B cell (primary cell): ENCODE data around the gene COL28A1. TPM values are rescaled to one million over a fixed set of nuclear protein-coding genes. Genes with fewer than 3 reads are reported as not detected.
"Not testable (repeated sequence)": the region's sequence is repeated elsewhere in the genome, so short reads cannot be mapped to it uniquely, and the experiment has no call there.

Source experiments
- ATAC-seq: fragments of 200-7000 bp; cut with Tn5 transposase; one replicate; pipeline ENCODE4 v1.10.0; 2021; ENCODE audit warnings: low read depth, mild to moderate bottlenecking, moderate number of reproducible peaks, moderate library complexity
- CTCF ChIA-PET: fragments of 350-600 bp; sonication (Branson Sonifier 250); formaldehyde crosslinking; loops from one replicate; lab custom pipeline; 2021; ENCODE audit warnings: antibody characterized with exemption, inconsistent platforms; lab: Charles Lee
- POLR2A ChIA-PET: fragments of 350-600 bp; sonication (Branson Sonifier 250); formaldehyde crosslinking; loops from one replicate; lab custom pipeline; 2021; ENCODE audit warnings: antibody characterized with exemption; lab: Charles Lee
- DNase-seq: peaks from one replicate; pipeline ENCODE4 v3.0.0; 2013
- H2AFZ ChIP-seq: 2 replicates; pipeline ENCODE4 v1.6.1; 2012; ENCODE audit warnings: mild to moderate bottlenecking, low read depth, low read length; ENCODE audit not compliant: insufficient read depth, poor library complexity, severe bottlenecking
- H3K27ac ChIP-seq, 2 donors: 1 replicate in 1 of 2; 2 replicates in 1 of 2; pipeline ENCODE4 v1.5.1; 2012 to 2013; ENCODE audit warnings: low read length in 2 of 2, mild to moderate bottlenecking in 2 of 2, moderate library complexity in 1 of 2
- H3K27me3 ChIP-seq, 4 experiments: fragments of 200-600 bp in 1 of 4; sonication (generic) in 1 of 4; replicated peaks in 1 of 4; 1 replicate in 2 of 4; 2 replicates in 2 of 4; pipeline versions ENCODE4 v1.6.1 to v1.7.0; 2013 to 2016; ENCODE audit warnings: low read length in 3 of 4, mild to moderate bottlenecking in 2 of 4, mixed read lengths in 1 of 4, moderate library complexity in 1 of 4; ENCODE audit not compliant: insufficient read depth in 4 of 4, control insufficient read depth in 3 of 4; ENCODE audit errors: control extremely low read depth in 1 of 4
- H3K36me3 ChIP-seq, 2 experiments: replicated peaks in 1 of 2; 1 replicate in 1 of 2; 2 replicates in 1 of 2; pipeline versions ENCODE4 v1.6.1 to v1.7.1; 2013; ENCODE audit warnings: low read length in 1 of 2; ENCODE audit not compliant: insufficient read depth in 2 of 2, control insufficient read depth in 1 of 2; ENCODE audit errors: control extremely low read depth in 1 of 2, extremely low read depth in 1 of 2
- H3K4me1 ChIP-seq, 2 donors: fragments of 200-600 bp in 1 of 2; sonication (generic) in 1 of 2; 1 replicate in 1 of 2; 2 replicates in 1 of 2; pipeline versions ENCODE4 v1.5.1 to v1.6.1; 2013 to 2017; ENCODE audit warnings: low read length in 2 of 2; ENCODE audit not compliant: control insufficient read depth in 2 of 2, insufficient read depth in 2 of 2
- H3K4me2 ChIP-seq: replicated peaks from 2 replicates; pipeline ENCODE3; 2012; ENCODE audit warnings: mild to moderate bottlenecking, low read depth, low read length; ENCODE audit not compliant: poor library complexity, severe bottlenecking
- H3K4me3 ChIP-seq, 5 experiments: fragments of 200-600 bp in 1 of 5; sonication (generic) in 1 of 5; 1 replicate in 3 of 5; 2 replicates in 2 of 5; pipeline versions ENCODE4 v1.5.1 to v1.7.0; 2011 to 2016; ENCODE audit warnings: low read length in 4 of 5, mild to moderate bottlenecking in 4 of 5, low read depth in 2 of 5, control low read depth in 1 of 5, moderate library complexity in 1 of 5; ENCODE audit not compliant: insufficient read depth in 1 of 5; ENCODE audit errors: control extremely low read depth in 1 of 5, extremely low read depth in 1 of 5
- H3K79me2 ChIP-seq: fragments of 200-600 bp; sonication (generic); one replicate; pipeline ENCODE4 v1.6.0; 2016; ENCODE audit warnings: low read length; ENCODE audit not compliant: control insufficient read depth, insufficient read depth
- H3K9ac ChIP-seq: fragments of 200-600 bp; sonication (generic); 2 replicates; pipeline ENCODE4 v1.6.1; 2017; ENCODE audit warnings: mild to moderate bottlenecking, low read length, moderate library complexity
- H3K9me3 ChIP-seq, 3 donors: one replicate each; pipeline versions ENCODE4 v1.6.1 to v1.7.1; 2013; ENCODE audit warnings: low read length in 2 of 3; ENCODE audit not compliant: control insufficient read depth in 2 of 3, insufficient read depth in 1 of 3; ENCODE audit errors: control extremely low read depth in 1 of 3
- H4K20me1 ChIP-seq: 2 replicates; pipeline ENCODE4 v1.6.0; 2012; ENCODE audit warnings: mild to moderate bottlenecking, low read length; ENCODE audit not compliant: insufficient read depth, control insufficient read depth, poor library complexity, severe bottlenecking
- H3K27ac Mint-ChIP-seq: one replicate; pipeline ENCODE4 v1.8.0; 2021; ENCODE audit warnings: mixed read lengths
- H3K27me3 Mint-ChIP-seq: one replicate; pipeline ENCODE4 v1.8.0; 2021; ENCODE audit warnings: mixed read lengths
- H3K4me1 Mint-ChIP-seq: one replicate; pipeline ENCODE4 v1.8.0; 2021; ENCODE audit warnings: mixed read lengths
- H3K4me3 Mint-ChIP-seq: one replicate; pipeline ENCODE4 v1.8.0; 2021; ENCODE audit warnings: mixed read lengths
- H3K9me3 Mint-ChIP-seq: one replicate; pipeline ENCODE4 v1.8.0; 2022; ENCODE audit warnings: mixed read lengths; ENCODE audit not compliant: insufficient read depth
- CTCF ChIP-seq: fragments of 200-600 bp; IDR thresholded peaks from one replicate; pipeline ENCODE4 v1.8.0; 2022; ENCODE audit warnings: antibody characterized with exemption, mild to moderate bottlenecking
- EZH2 ChIP-seq: IDR thresholded peaks from 2 replicates; pipeline ENCODE4 v1.6.1; 2012; ENCODE audit warnings: borderline replicate concordance, low read depth, mild to moderate bottlenecking, moderate library complexity, low read length; ENCODE audit not compliant: insufficient read depth, poor library complexity, severe bottlenecking
- WGBS: methylation state at CpG from one replicate; pipeline ENCODE4 v1.1.5; 2013; ENCODE audit warnings: missing lambda C conversion rate; ENCODE audit not compliant: insufficient coverage; 5-methylcytosine and 5-hydroxymethylcytosine counted together
- intact Hi-C: fragments of 100-400 bp; cut with micrococcal nuclease; formaldehyde crosslinking; loops from one replicate; pipeline ENCODE4 v1.10.0; 2022
- polyA plus RNA-seq: library from polyadenylated mRNA; depleted of rRNA; stranded (reverse); fragments of >200 nt; gene quantifications from 2 replicates; pipeline ENCODE4 v1.2.3, GENCODE V29; 2012
- total RNA-seq, 2 donors: library from RNA; stranded (reverse); fragments of 120-200 nt in 1 of 2; gene quantifications; 1 replicate in 1 of 2; 2 replicates in 1 of 2; pipeline versions ENCODE4 v1.2.3 to v1.2.4, GENCODE V29; 2013 to 2022

COL28A1 gene
- total and polyA plus RNA-seq, 2 donors (not counting 1 experiment from before 2014, with no cell fraction given): 0.18 to 0.67 TPM

- no peaks in the 10 kb centered on the region for H3K9me3 Mint-ChIP-seq
- no peaks in the 10 kb centered on the region for H3K27me3 ChIP-seq
- no peaks in the 10 kb centered on the region for H3K36me3 ChIP-seq
- no peaks in the 10 kb centered on the region for H3K79me2 ChIP-seq
- intact Hi-C loops: no loop called here
- H3K27me3 Mint-ChIP-seq: no peaks in the 10 kb centered on the region
- H3K4me1 Mint-ChIP-seq: no peaks in the 10 kb centered on the region
- POLR2A ChIA-PET: no interaction called here
- CTCF ChIA-PET: no interaction called here
- H3K27ac Mint-ChIP-seq: no peak overlapping the region
- no peak overlapping the region for H3K4me2 ChIP-seq
- H4K20me1 ChIP-seq: no peaks in the 10 kb centered on the region
- TF ChIP-seq CTCF (no peak), EZH2 (no peak)
- H3K4me3 Mint-ChIP-seq: no peak overlapping the region
- no peak overlapping the region for H3K9ac ChIP-seq
- no peak overlapping the region for H3K4me3 ChIP-seq
- peaks cover 0 to 13% (median 2%) of the 10 kb centered on the region in 3 donors for H3K9me3 ChIP-seq
- DNase-seq: no peak
- H3K27ac ChIP-seq: no peak overlapping the region
- ATAC-seq: no peak
- H3K4me1 ChIP-seq: no peaks in the 10 kb centered on the region
- WGBS: 92% methylated on average over 19 of the region's 23 CpGs
- H2AFZ ChIP-seq: no peak overlapping the region
Measured at GRCh38 chr7:7478569-7478968, 57.1 kb downstream of the COL28A1 start.

DNA sequence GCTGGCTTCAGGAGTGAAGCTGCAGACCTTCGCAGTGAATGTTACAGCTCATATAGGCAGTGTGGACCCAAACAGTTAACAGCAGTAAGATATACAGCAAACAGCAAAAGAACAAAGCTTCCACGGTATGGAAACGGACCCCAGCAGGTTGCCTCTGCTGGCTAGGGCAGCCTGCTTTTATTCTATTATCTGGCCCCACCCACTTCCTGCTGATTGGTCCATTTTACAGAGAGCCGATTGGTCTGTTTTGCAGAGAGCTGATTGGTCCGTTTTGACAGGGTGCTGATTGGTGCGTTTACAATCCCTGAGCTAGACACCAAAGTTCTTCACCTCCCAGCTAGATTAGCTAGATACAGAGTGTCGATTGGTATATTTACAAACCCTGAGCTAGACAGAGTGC, 58.0 kb downstream of the COL28A1 start:
- H3K27me3 Mint-ChIP-seq, DNase-seq, ATAC-seq, H3K9me3 Mint-ChIP-seq, intact Hi-C loops, H3K27ac Mint-ChIP-seq, H3K9ac ChIP-seq, H3K36me3 ChIP-seq, POLR2A ChIA-PET, H3K4me1 ChIP-seq, CTCF ChIA-PET, H4K20me1 ChIP-seq, H3K4me1 Mint-ChIP-seq, H3K79me2 ChIP-seq, H3K4me3 ChIP-seq, H2AFZ ChIP-seq, H3K27me3 ChIP-seq, H3K27ac ChIP-seq, H3K4me2 ChIP-seq, H3K4me3 Mint-ChIP-seq: not testable (repeated sequence)
- H3K9me3 ChIP-seq: peaks cover 0 to 13% (median 0%) of the 10 kb centered on the region in 3 donors
- 93% methylated on average over 5 of the region's 7 CpGs for WGBS
